Epithelial cell of esophagus (primary cell): ENCODE results near the gene NEDD9.

Experiments used
- DNase-seq: peaks from one replicate; pipeline ENCODE4 v3.0.0; 2010; ENCODE audit warnings: low read depth
- H3K4me3 ChIP-seq: 2 replicates; pipeline ENCODE4 v1.5.1; 2011; ENCODE audit warnings: mild to moderate bottlenecking, low read length, control low read depth
- CTCF ChIP-seq: IDR thresholded peaks from 2 replicates; pipeline ENCODE4 v1.5.1; 2011; ENCODE audit warnings: low read depth, mild to moderate bottlenecking, low read length, control low read depth, inconsistent platforms; ENCODE audit not compliant: insufficient read depth; ENCODE audit errors: missing control alignments

The NEDD9 gene

GRCh38 chr6:11229655-11230046 lies 2.8 kb downstream of the NEDD9 start:
- H3K4me3 ChIP-seq = no peak overlapping the region
- peak; percentile 93 for DNase-seq
- no peak for TF ChIP-seq CTCF

DNA sequence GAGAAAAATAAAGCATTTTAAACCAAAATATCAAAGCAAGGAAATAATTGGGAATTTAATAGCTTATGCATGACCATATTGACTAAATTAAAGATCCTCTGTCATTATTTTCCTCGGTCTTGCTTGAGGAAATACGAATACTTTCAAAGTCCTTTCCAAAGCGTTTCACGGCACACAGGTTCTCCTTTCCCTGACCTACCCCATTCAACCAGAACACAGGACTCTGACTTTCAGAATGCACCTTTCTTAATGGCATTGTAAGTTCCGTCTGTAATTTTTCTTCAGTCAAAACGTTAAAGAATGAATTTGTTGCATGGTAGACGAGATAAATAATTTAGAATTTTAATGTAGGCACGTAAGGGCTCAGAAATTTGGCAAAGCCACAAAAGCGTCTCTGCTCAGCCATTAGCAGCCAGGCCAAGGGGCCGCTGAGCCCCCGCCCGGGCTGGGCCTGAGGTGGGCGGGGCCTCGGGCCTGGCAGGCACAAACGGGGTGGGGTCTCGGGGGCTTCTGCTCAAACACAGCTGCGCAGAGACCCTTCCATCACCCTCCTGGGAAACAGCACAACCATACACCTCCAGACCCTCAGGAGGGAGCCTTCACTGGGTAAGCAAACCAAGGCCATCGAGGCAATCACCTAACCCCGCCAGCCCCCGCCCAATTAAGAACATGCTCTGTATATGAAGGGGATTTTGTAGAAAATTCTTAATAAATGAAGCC lies 3.4 kb downstream of the NEDD9 start:
- no peak for TF ChIP-seq CTCF
- DNase-seq = no peak
- no peak overlapping the region for H3K4me3 ChIP-seq

DNA sequence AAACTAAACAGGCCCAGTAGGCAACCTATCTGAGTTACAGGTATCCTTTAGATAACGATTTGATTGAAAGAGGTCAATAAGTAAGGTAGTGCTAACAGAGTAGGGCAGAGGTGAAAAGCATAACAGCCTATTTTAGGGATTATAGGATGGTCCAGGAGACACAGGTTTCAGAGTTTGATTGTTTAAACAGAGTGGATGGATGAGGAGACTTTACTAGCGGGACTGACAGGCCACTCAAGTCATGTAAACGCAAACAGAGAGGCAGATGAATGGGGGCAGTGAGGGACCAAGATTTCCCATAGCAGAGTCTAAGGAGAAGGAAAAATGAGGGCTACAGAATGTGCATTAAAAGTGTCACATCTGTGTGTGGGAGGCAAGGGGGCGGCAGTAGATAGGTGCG lies 4.8 kb downstream of the NEDD9 start:
- H3K4me3 ChIP-seq = no peak overlapping the region
- no peak for TF ChIP-seq CTCF
- DNase-seq = no peak

DNA sequence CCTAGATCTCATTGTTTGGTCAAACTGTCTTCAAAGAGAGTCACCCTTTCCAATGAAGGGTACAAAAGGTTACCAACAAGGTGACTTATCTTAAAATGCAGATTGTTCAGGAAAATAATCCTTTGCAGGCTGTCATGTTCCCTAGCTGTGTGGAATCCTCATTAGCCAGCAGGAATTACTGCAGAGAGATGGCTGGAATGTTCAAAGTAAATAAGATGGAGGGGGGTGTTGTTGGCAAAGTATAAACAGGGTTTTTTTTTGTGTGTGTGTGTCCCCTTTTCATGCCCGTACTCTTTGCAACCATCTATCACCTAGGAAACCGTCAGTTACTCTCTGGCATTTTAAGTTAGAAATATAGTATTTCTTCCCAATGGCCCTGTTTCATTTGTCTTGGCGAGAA lies 6.5 kb downstream of the NEDD9 start:
- no peak overlapping the region for H3K4me3 ChIP-seq
- TF ChIP-seq CTCF = no peak
- DNase-seq = no peak

- no peak for DNase-seq
- H3K4me3 ChIP-seq = no peak overlapping the region
- no peak for TF ChIP-seq CTCF
These were observed 7.5 kb downstream of the NEDD9 start for GRCh38 chr6:11224966-11225463.

DNA sequence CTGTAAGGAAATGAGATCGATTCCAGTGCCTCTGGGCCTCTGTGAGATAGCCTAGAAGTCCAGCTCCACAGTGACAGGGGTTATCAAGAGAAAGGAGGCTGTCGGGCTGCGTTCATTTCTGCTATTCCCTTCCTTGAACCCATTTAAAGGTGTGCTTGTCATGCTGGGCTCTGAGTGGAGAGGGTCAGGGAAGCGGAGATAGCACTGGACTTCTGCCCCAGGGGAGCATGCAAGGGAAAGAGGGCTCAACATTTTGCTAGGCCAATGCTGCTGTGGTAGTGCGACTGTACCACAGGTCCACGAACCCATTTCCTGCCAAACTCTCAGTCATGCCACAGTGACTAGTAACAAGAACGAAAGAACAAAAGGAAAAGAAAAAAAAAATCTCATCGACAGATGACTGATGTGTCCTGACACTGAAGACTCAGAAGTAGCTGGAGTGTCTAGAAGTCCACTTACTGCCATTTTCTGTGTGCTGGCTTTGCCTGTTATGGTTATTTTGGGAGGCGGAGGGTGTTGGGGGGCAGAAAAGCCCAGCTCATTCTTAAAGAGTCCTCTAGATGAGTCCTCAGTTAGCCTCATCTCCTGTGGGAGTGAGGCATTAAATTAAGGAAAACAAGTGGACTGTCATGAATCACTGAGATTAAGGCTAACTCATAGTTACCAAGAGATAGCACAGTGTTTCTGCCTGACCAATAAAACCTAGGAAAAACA lies 8.1 kb downstream of the NEDD9 start:
- no peak for DNase-seq
- H3K4me3 ChIP-seq = no peak overlapping the region
- TF ChIP-seq CTCF = no peak
